ENCODE results near the gene TSFM. TPM values are rescaled to one million over a fixed set of nuclear protein-coding genes. Genes with fewer than 3 reads are reported as not detected.

TSFM gene
- total RNA-seq, 2 donors from 2014 or later = 37.7 to 39.9 TPM

- 83 to 90% methylated on average over 4 of the region's 4 CpGs for WGBS, 2 experiments (ENCODE audit: insufficient coverage in 1 of 2, insufficient read length in 1 of 2)
- H3K9ac ChIP-seq (ENCODE audit: extremely low read depth, low read length, poor library complexity, severe bottlenecking) = no peak overlapping the region
- Mint-ChIP-seq H3K36me3 (ENCODE audit: low read depth) (peaks cover 10% of the 10 kb centered on the region), H3K27me3 (ENCODE audit: insufficient read depth) (no peaks in the 10 kb centered on the region), H3K4me3 (no peak overlapping the region), H3K4me1 (peaks cover 4% of the 10 kb centered on the region), H3K27ac (no peak overlapping the region), H3K9me3 (no peaks in the 10 kb centered on the region)
- no peak for DNase-seq
- H3K27ac ChIP-seq (ENCODE audit: low read depth, low read length) = no peak overlapping the region
- no peak overlapping the region for H3K4me3 ChIP-seq (ENCODE audit: low read length)
- no peaks in the 10 kb centered on the region for H3K27me3 ChIP-seq (ENCODE audit: control insufficient read depth, insufficient read depth, low read length, poor library complexity, severe bottlenecking)
- no peaks in the 10 kb centered on the region for H3K4me1 ChIP-seq (ENCODE audit: control insufficient read depth, insufficient read depth, low read length)
- no peak for TF ChIP-seq CTCF (conservative IDR thresholded peaks at IDR 0.05)
- peaks cover 9% of the 10 kb centered on the region for H3K36me3 ChIP-seq (ENCODE audit: control insufficient read depth, insufficient read depth, low read length)
- H3K9me3 ChIP-seq (ENCODE audit: control insufficient read depth, low read length) = no peaks in the 10 kb centered on the region
These were observed 2.2 kb upstream of the TSFM start for GRCh38 chr12:57780284-57780897.

- H3K4me3 ChIP-seq (ENCODE audit: low read length) = no peak overlapping the region
- no peak for DNase-seq
- peaks cover 18% of the 10 kb centered on the region for H3K36me3 ChIP-seq (ENCODE audit: control insufficient read depth, insufficient read depth, low read length)
- H3K36me3 Mint-ChIP-seq (ENCODE audit: low read depth) = peaks cover 11% of the 10 kb centered on the region
- no peaks in the 10 kb centered on the region for H3K9me3 ChIP-seq (ENCODE audit: control insufficient read depth, low read length)
- H3K9ac ChIP-seq (ENCODE audit: extremely low read depth, low read length, poor library complexity, severe bottlenecking) = no peak overlapping the region
- no peak overlapping the region for H3K27ac Mint-ChIP-seq
- no peaks in the 10 kb centered on the region for H3K27me3 Mint-ChIP-seq (ENCODE audit: insufficient read depth)
- H3K27me3 ChIP-seq (ENCODE audit: control insufficient read depth, insufficient read depth, low read length, poor library complexity, severe bottlenecking) = no peaks in the 10 kb centered on the region
- H3K4me3 Mint-ChIP-seq = no peak overlapping the region
- H3K4me1 Mint-ChIP-seq = peaks cover 4% of the 10 kb centered on the region
- TF ChIP-seq CTCF (conservative IDR thresholded peaks at IDR 0.05) = no peak
- H3K27ac ChIP-seq (ENCODE audit: low read depth, low read length) = no peak overlapping the region
- H3K9me3 Mint-ChIP-seq = no peaks in the 10 kb centered on the region
- 90 to 100% methylated on average over 3 of the region's 3 CpGs for WGBS, 2 experiments (ENCODE audit: insufficient coverage in 1 of 2, insufficient read length in 1 of 2)
- no peaks in the 10 kb centered on the region for H3K4me1 ChIP-seq (ENCODE audit: control insufficient read depth, insufficient read depth, low read length)
These were observed 1.3 kb upstream of the TSFM start for GRCh38 chr12:57781244-57781643.

- no peaks in the 10 kb centered on the region for H3K27me3 Mint-ChIP-seq (ENCODE audit: insufficient read depth)
- Histone ChIP-seq H3K9ac (ENCODE audit: extremely low read depth, low read length, poor library complexity, severe bottlenecking) (no peak overlapping the region), H3K4me3 (ENCODE audit: low read length) (no peak overlapping the region), H3K36me3 (ENCODE audit: control insufficient read depth, insufficient read depth, low read length) (peaks cover 23% of the 10 kb centered on the region), H3K4me1 (ENCODE audit: control insufficient read depth, insufficient read depth, low read length) (no peaks in the 10 kb centered on the region), H3K27ac (ENCODE audit: low read depth, low read length) (no peak overlapping the region), H3K9me3 (ENCODE audit: control insufficient read depth, low read length) (no peaks in the 10 kb centered on the region), H3K27me3 (ENCODE audit: control insufficient read depth, insufficient read depth, low read length, poor library complexity, severe bottlenecking) (no peaks in the 10 kb centered on the region)
- 74% methylated on average over 2 of the region's 2 CpGs for WGBS, 2 experiments (ENCODE audit: insufficient coverage in 1 of 2, insufficient read length in 1 of 2)
- DNase-seq = no peak
- no peak overlapping the region for H3K27ac Mint-ChIP-seq
- H3K4me1 Mint-ChIP-seq = peaks cover 4% of the 10 kb centered on the region
- H3K4me3 Mint-ChIP-seq = no peak overlapping the region
- peaks cover 15% of the 10 kb centered on the region for H3K36me3 Mint-ChIP-seq (ENCODE audit: low read depth)
- no peaks in the 10 kb centered on the region for H3K9me3 Mint-ChIP-seq
- no peak for TF ChIP-seq CTCF (conservative IDR thresholded peaks at IDR 0.05)
These were observed 786 bp upstream of the TSFM start for GRCh38 chr12:57781801-57782200.

Measured in endodermal cell (in vitro differentiated cells).